Measurements from ENCODE around the gene RASL10B.

RASL10B gene

DNA sequence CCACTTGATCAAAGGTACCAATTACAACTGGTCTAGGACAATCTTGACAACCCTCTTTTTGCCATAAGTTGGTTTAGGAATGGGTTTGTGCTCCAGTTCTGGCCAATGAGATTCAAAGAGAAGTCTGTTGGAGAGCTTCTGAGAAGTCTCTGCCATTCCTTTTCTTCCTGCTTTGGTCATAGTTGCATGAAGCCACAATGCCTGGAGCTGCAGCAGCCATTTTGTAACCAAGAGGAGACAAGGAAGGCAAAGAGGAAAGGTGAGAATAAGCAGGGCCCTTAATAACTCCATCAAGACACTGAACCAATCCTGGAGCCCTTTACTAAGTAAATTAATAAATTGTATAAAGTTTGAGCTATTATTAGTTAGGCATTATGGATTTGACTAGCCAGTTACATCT, 25.8 kb downstream of the RASL10B start:
- Mint-ChIP-seq H3K9me3 (no peaks in the 10 kb centered on the region), H3K4me1 (no peaks in the 10 kb centered on the region), H3K27me3 (ENCODE audit: low read depth) (peaks cover 5% of the 10 kb centered on the region), H3K27ac (no peak overlapping the region), H3K36me3 (ENCODE audit: low read depth) (no peaks in the 10 kb centered on the region), H3K4me3 (no peak overlapping the region)
- TF ChIP-seq, protein P1, sequence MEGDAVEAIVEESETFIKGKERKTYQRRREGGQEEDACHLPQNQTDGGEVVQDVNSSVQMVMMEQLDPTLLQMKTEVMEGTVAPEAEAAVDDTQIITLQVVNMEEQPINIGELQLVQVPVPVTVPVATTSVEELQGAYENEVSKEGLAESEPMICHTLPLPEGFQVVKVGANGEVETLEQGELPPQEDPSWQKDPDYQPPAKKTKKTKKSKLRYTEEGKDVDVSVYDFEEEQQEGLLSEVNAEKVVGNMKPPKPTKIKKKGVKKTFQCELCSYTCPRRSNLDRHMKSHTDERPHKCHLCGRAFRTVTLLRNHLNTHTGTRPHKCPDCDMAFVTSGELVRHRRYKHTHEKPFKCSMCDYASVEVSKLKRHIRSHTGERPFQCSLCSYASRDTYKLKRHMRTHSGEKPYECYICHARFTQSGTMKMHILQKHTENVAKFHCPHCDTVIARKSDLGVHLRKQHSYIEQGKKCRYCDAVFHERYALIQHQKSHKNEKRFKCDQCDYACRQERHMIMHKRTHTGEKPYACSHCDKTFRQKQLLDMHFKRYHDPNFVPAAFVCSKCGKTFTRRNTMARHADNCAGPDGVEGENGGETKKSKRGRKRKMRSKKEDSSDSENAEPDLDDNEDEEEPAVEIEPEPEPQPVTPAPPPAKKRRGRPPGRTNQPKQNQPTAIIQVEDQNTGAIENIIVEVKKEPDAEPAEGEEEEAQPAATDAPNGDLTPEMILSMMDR (IDR thresholded peaks at IDR 0.05; ENCODE audit: unreplicated experiment in 3 of 3) = no peak

DNA sequence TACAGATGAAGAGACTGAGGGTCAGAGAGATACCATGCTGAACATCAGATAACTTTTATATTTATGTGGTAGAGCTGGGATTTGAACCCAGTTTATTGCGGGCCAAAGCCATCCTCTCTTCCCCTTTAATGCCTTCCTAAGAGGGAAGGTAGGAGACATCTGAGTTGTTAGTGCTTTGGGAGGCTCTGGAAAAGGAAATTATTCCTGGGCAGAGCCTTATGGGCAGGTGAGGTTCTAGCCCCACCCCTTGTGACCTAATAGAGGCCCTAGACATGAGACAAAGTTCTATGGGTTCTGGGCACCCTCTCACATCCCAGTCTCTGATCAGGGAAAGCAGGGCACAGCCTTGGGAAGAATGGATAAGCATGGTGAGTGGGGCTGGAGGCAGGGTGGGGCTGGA, 29.1 kb downstream of the RASL10B start, which contains the start of gene C17orf50:
Gene C17orf50, plus strand, starts transcription at position 301 of the 400 bp plus-strand sequence. Its CDS starts 55 bp downstream, at position 356.
- Mint-ChIP-seq H3K9me3 (no peaks in the 10 kb centered on the region), H3K4me3 (no peak within 1 kb of the TSS), H3K36me3 (ENCODE audit: low read depth) (no peaks in the 10 kb centered on the region), H3K27me3 (ENCODE audit: low read depth) (peaks cover 5% of the 10 kb centered on the region), H3K27ac (no peak within 1 kb of the TSS), H3K4me1 (peaks cover 13% of the 10 kb centered on the region)
- TF ChIP-seq, protein P1 (IDR thresholded peaks at IDR 0.05; ENCODE audit: unreplicated experiment in 3 of 3) = no peak

GRCh38 chr17:35761601-35762000, 30.2 kb downstream of the RASL10B start:
- Mint-ChIP-seq H3K27ac (no peak overlapping the region), H3K27me3 (ENCODE audit: low read depth) (peaks cover 5% of the 10 kb centered on the region), H3K4me1 (peaks cover 19% of the 10 kb centered on the region), H3K36me3 (ENCODE audit: low read depth) (no peaks in the 10 kb centered on the region), H3K9me3 (no peaks in the 10 kb centered on the region), H3K4me3 (no peak overlapping the region)
- TF ChIP-seq, protein P1 (IDR thresholded peaks at IDR 0.05; ENCODE audit: unreplicated experiment in 3 of 3) = no peak

- TF ChIP-seq, protein P1 (IDR thresholded peaks at IDR 0.05; ENCODE audit: unreplicated experiment in 3 of 3) = no peak
- peak overlapping the region; percentile 77 to 90 (median 88) for H3K4me3 Mint-ChIP-seq
- H3K9me3 Mint-ChIP-seq = no peaks in the 10 kb centered on the region
- peaks cover 18% of the 10 kb centered on the region for H3K27me3 Mint-ChIP-seq (ENCODE audit: low read depth)
- H3K27ac Mint-ChIP-seq = no peak overlapping the region
- H3K4me1 Mint-ChIP-seq = peaks cover 30% of the 10 kb centered on the region
- H3K36me3 Mint-ChIP-seq (ENCODE audit: low read depth) = no peaks in the 10 kb centered on the region
Observed at GRCh38 chr17:35763767-35764122, 32.3 kb downstream of the RASL10B start.

DNA sequence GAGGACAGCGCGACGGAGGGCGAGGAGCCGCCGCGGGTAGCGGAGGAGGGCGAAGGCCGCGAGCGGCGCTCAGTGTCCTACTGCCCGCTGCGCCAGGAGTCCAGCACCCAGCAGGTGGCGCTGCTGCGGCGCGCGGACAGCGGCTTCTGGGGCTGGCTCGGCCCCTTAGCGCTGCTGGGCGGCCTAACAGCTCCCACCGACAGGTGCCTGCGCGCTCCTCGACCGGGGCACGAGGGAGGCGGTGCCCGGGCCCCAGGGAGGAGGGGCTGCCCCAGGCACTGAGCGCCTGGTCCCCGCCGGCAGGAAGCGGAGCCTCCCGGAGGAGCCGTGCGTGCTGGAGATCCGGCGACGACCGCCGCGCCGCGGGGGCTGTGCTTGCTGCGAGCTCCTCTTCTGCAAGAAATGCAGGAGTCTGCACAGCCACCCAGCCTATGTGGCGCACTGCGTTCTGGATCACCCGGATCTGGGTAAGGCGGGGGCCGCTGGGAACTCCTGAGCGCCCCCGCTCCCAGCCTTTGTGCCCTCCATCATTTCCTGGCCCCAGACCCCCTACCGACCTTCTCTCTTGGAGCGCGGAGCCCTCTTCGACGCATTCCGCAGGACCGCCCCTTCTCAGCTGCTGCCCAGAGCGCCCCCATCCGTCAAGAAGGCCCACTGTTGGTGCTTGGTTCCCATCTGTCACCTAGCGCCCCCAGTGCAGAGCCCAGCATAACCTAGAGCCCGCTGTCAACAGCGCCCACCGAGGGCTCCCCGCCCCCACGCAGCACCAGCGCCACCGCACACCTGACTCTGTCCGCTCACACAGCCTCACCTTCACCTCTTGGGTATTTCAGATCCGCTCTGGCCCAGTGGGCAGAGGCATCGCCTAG, 32.9 kb downstream of the RASL10B start:
- no peaks in the 10 kb centered on the region for H3K9me3 Mint-ChIP-seq
- peaks cover 18% of the 10 kb centered on the region for H3K27me3 Mint-ChIP-seq (ENCODE audit: low read depth)
- no peaks in the 10 kb centered on the region for H3K36me3 Mint-ChIP-seq (ENCODE audit: low read depth)
- peak overlapping the region in 2 of 3 experiments; percentile 30 to 87 for H3K27ac Mint-ChIP-seq
- H3K4me1 Mint-ChIP-seq = peaks cover 30% of the 10 kb centered on the region
- TF ChIP-seq, protein P1 (IDR thresholded peaks at IDR 0.05; ENCODE audit: unreplicated experiment in 3 of 3) = peak; percentile 91 to 95 (median 94)
- peak overlapping the region; percentile 88 to 90 (median 90) for H3K4me3 Mint-ChIP-seq
